ENCODE data around the gene PRAMEF1. TPM values are rescaled to one million over a fixed set of nuclear protein-coding genes. Genes with fewer than 3 reads are reported as not detected.
"Not testable (repeated sequence)": the region's sequence is repeated elsewhere in the genome, so short reads cannot be mapped to it uniquely, and the experiment has no call there.

Gene PRAMEF1
- total RNA-seq, 1 experiment from 2014 or later: not detected

DNA sequence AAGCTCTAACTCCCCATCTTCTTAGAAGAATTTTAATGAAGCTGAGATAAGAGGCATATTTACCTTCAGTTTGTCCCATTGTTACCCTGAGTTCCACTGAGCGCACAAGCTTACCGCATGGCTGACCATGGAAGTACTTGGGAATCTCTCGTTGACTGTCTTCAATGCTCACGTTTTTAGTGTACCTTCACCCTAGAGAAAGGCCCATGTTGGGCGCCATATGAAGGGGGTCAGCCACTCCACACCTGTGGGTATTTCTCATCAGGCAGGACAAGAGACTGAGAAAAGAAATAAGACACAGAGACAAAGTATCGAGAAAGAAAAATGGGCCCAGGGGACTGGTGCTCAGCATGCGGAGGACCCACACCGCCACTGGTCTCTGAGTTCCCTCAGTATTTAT, 6.5 kb upstream of the PRAMEF1 start:
- not testable (repeated sequence) for H3K4me3 ChIP-seq; H3K36me3 ChIP-seq; H3K27me3 ChIP-seq (replicated peaks); H3K27ac ChIP-seq; H3K9me3 ChIP-seq (replicated peaks); H3K4me1 ChIP-seq (replicated peaks); DNase-seq (ENCODE audit: low read depth in 1 of 2, low spot score in 2 of 2)

DNA sequence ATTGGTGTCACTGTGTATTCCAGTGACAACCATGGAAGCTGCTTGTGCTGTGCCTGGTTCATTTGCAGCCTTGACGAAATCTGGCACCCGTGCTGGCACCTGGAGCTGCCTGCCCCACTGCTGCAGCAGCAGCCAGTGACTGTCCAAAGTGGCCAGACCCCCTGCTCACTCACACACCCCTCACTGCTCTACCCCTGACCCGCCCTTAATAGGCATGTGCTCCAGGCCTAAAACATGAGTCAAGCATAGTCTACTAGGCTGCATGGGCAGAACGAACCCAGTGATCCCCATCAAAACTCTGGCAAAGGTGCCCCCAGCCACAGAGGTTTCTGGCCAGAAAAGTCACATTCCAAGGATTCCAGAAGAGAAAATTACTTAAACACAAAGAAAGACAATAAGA, 7.7 kb downstream of the PRAMEF1 start:
- H3K36me3 ChIP-seq: no peaks in the 10 kb centered on the region
- H3K27ac ChIP-seq: no peak overlapping the region
- H3K27me3 ChIP-seq (replicated peaks): no peaks in the 10 kb centered on the region
- no peaks in the 10 kb centered on the region for H3K9me3 ChIP-seq (replicated peaks)
- no peak overlapping the region for H3K4me3 ChIP-seq
- no peaks in the 10 kb centered on the region for H3K4me1 ChIP-seq (replicated peaks)
- no peak for DNase-seq (ENCODE audit: low read depth in 1 of 2, low spot score in 2 of 2)

DNA sequence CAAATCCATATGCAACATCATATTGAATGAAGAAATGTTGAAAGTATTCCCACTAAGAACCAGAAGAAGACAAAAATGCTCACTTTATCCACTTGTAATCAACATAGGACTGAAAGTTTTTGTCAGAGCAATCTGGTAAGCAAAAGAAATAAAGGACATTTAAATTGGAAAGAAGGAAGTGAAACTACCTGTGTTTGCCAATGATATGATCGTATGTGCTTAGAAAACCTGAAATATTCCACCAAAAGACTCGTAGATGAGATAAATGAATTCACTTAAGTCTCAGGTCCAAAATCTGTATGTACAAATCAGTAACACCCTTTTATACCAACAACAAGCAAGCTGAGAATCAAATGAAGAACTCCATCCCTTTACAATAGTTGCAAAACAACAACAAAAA, 8.5 kb downstream of the PRAMEF1 start:
- no peaks in the 10 kb centered on the region for H3K36me3 ChIP-seq

GRCh38 chr1:12809933-12810332, 18.7 kb downstream of the PRAMEF1 start:
- Histone ChIP-seq H3K4me1 (replicated peaks) (no peaks in the 10 kb centered on the region), H3K36me3 (no peaks in the 10 kb centered on the region), H3K4me3 (no peak overlapping the region), H3K27ac (no peak overlapping the region), H3K27me3 (replicated peaks) (no peaks in the 10 kb centered on the region), H3K9me3 (replicated peaks) (no peaks in the 10 kb centered on the region)
- no peak for DNase-seq (ENCODE audit: low read depth in 1 of 2, low spot score in 2 of 2)

More for the DNA sequence above, 8.5 kb downstream of the PRAMEF1 start:
- Histone ChIP-seq H3K4me3 (no peak overlapping the region), H3K27ac (no peak overlapping the region), H3K9me3 (replicated peaks) (no peaks in the 10 kb centered on the region), H3K27me3 (replicated peaks) (no peaks in the 10 kb centered on the region), H3K4me1 (replicated peaks) (no peaks in the 10 kb centered on the region)
- DNase-seq (ENCODE audit: low read depth in 1 of 2, low spot score in 2 of 2): no peak

GRCh38 chr1:12810691-12811408, 19.7 kb downstream of the PRAMEF1 start:
- H3K36me3 ChIP-seq: no peaks in the 10 kb centered on the region
- H3K27me3 ChIP-seq (replicated peaks): no peaks in the 10 kb centered on the region
- no peak overlapping the region for H3K4me3 ChIP-seq
- H3K4me1 ChIP-seq (replicated peaks): no peaks in the 10 kb centered on the region
- no peaks in the 10 kb centered on the region for H3K9me3 ChIP-seq (replicated peaks)
- no peak for DNase-seq (ENCODE audit: low read depth in 1 of 2, low spot score in 2 of 2)
- H3K27ac ChIP-seq: no peak overlapping the region

- no peak overlapping the region for H3K27ac ChIP-seq
- DNase-seq (ENCODE audit: low read depth in 1 of 2, low spot score in 2 of 2): no peak
- H3K4me1 ChIP-seq (replicated peaks): no peaks in the 10 kb centered on the region
- H3K36me3 ChIP-seq: no peaks in the 10 kb centered on the region
- no peaks in the 10 kb centered on the region for H3K27me3 ChIP-seq (replicated peaks)
- no peaks in the 10 kb centered on the region for H3K9me3 ChIP-seq (replicated peaks)
- H3K4me3 ChIP-seq: no peak overlapping the region
Measured at GRCh38 chr1:12811409-12811784, 20.2 kb downstream of the PRAMEF1 start.

DNA sequence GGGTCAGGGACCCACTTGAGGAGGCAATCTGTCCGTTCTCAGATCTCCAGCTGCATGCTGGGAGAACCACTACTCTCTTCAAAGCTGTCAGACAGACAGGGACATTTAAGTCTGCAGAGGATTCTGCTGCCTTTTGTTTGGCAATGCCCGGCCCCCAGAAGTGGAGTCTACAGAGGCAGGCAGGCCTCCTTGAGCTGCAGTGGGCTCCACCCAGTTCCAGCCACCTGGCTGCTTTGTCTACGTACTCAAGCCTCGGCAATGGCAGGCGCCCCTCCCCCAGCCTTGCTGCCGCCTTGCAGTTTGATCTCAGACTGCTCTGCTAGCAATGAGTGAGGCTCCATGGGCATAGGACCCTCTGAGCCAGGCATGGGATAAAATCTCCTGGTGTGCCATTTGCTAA, 27.9 kb downstream of the PRAMEF1 start:
- not testable (repeated sequence) for H3K4me3 ChIP-seq; H3K36me3 ChIP-seq; H3K9me3 ChIP-seq (replicated peaks); DNase-seq (ENCODE audit: low read depth in 1 of 2, low spot score in 2 of 2); H3K27ac ChIP-seq; H3K27me3 ChIP-seq (replicated peaks); H3K4me1 ChIP-seq (replicated peaks)

- not testable (repeated sequence) for H3K36me3 ChIP-seq; H3K4me3 ChIP-seq; H3K9me3 ChIP-seq (replicated peaks); H3K4me1 ChIP-seq (replicated peaks); DNase-seq (ENCODE audit: low read depth in 1 of 2, low spot score in 2 of 2); H3K27ac ChIP-seq; H3K27me3 ChIP-seq (replicated peaks)
Measured at GRCh38 chr1:12831310-12831709, 40.1 kb downstream of the PRAMEF1 start, which contains the start of gene PRAMEF11. TSS of gene PRAMEF11 (minus strand) at chr1:12831410. CDS start at chr1:12828789, 2,621 bp downstream.

DNA sequence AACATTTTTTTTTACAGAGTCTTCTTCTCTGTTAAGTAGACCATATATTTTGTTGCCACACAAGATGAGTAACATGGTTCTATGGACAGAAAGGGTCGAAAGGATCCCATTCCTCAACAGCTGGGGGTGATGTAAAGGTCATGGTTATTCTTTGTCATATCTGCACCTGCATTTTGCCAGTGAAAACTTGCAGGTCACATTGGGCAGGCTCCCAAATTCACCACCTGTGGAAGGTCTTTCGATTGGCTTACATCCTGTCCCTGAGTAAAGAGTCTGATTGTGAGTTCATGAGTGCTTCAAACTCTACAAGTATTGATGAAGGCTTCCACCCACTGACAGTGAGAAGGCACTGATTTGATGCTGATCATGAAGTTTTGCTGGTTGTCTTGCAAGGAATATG, 42.1 kb downstream of the PRAMEF1 start:
- not testable (repeated sequence) for H3K27me3 ChIP-seq (replicated peaks); H3K36me3 ChIP-seq; DNase-seq (ENCODE audit: low read depth in 1 of 2, low spot score in 2 of 2); H3K4me3 ChIP-seq; H3K27ac ChIP-seq; H3K4me1 ChIP-seq (replicated peaks); H3K9me3 ChIP-seq (replicated peaks)

Other genes starting within 250 kb of the PRAMEF1 start
- 0.76 and 0.88 TPM in 2 replicates for gene DHRS3, start 173.2 kb upstream of the PRAMEF1 start, total RNA-seq (2014; rRNA removed; shearing (Covaris generic))
- not detected in 2 replicates for gene AADACL4, start 147.3 kb upstream of the PRAMEF1 start, total RNA-seq (2014; rRNA removed; shearing (Covaris generic))
- gene AADACL3, start 75.3 kb upstream of the PRAMEF1 start, total RNA-seq (2014; rRNA removed; shearing (Covaris generic)): not detected in 2 replicates
- gene CFAP107, start 45.2 kb upstream of the PRAMEF1 start, total RNA-seq (2014; rRNA removed; shearing (Covaris generic)): not detected in 2 replicates
- gene PRAMEF12, start 17.7 kb upstream of the PRAMEF1 start, total RNA-seq (2014; rRNA removed; shearing (Covaris generic)): not detected in 2 replicates
- not detected in 2 replicates for gene PRAMEF11, start 40.0 kb downstream of the PRAMEF1 start, total RNA-seq (2014; rRNA removed; shearing (Covaris generic))
- not detected in 2 replicates for gene HNRNPCL1, start 57.3 kb downstream of the PRAMEF1 start, total RNA-seq (2014; rRNA removed; shearing (Covaris generic))
- not detected in 2 replicates for gene PRAMEF2, start 65.7 kb downstream of the PRAMEF1 start, total RNA-seq (2014; rRNA removed; shearing (Covaris generic))
- gene PRAMEF4, start 94.8 kb downstream of the PRAMEF1 start, total RNA-seq (2014; rRNA removed; shearing (Covaris generic)): not detected in 2 replicates
- gene PRAMEF10, start 106.9 kb downstream of the PRAMEF1 start, total RNA-seq (2014; rRNA removed; shearing (Covaris generic)): not detected in 2 replicates
- not detected in 2 replicates for gene PRAMEF7, start 125.2 kb downstream of the PRAMEF1 start, total RNA-seq (2014; rRNA removed; shearing (Covaris generic))
- not detected in 2 replicates for gene PRAMEF6, start 156.2 kb downstream of the PRAMEF1 start, total RNA-seq (2014; rRNA removed; shearing (Covaris generic))